KMS-11 (cell line): ENCODE results near the gene MATR3.
"Not testable (repeated sequence)": the region's sequence is repeated elsewhere in the genome, so short reads cannot be mapped to it uniquely, and the experiment has no call there.

Experiments
- H2AFZ ChIP-seq: fragments of 200-600 bp; sonication (generic); 2 replicates; pipeline ENCODE4 v1.6.1; 2016; ENCODE audit warnings: antibody characterized with exemption, mixed run types, low read depth
- H3K27ac ChIP-seq: fragments of 200-600 bp; sonication (generic); 2 replicates; pipeline ENCODE4 v1.6.1; 2016; ENCODE audit warnings: mild to moderate bottlenecking, mixed run types
- H3K27me3 ChIP-seq: fragments of 200-600 bp; sonication (generic); 2 replicates; pipeline ENCODE4 v1.6.1; 2017; ENCODE audit warnings: mild to moderate bottlenecking, low read depth, mixed run types, moderate library complexity; ENCODE audit not compliant: insufficient read depth
- H3K36me3 ChIP-seq: fragments of 200-600 bp; sonication (generic); 2 replicates; pipeline ENCODE4 v1.6.1; 2017; ENCODE audit warnings: mild to moderate bottlenecking, mixed run types; ENCODE audit not compliant: insufficient read depth
- H3K4me1 ChIP-seq: fragments of 200-600 bp; sonication (generic); 2 replicates; pipeline ENCODE4 v1.6.1; 2016; ENCODE audit warnings: mild to moderate bottlenecking, low read depth, mixed run types; ENCODE audit not compliant: poor library complexity, severe bottlenecking
- H3K4me2 ChIP-seq: fragments of 200-600 bp; sonication (generic); 2 replicates; pipeline ENCODE4 v1.7.0; 2016; ENCODE audit warnings: mild to moderate bottlenecking, mixed run types
- H3K4me3 ChIP-seq: fragments of 200-600 bp; sonication (generic); IDR thresholded peaks from 2 replicates; pipeline ENCODE4 v1.6.1; 2017; ENCODE audit warnings: low read depth, low read length, mixed read lengths; ENCODE audit not compliant: insufficient read depth
- H3K79me2 ChIP-seq: fragments of 200-600 bp; sonication (generic); 2 replicates; pipeline ENCODE4 v1.6.1; 2016; ENCODE audit warnings: low read depth, mixed run types; ENCODE audit not compliant: insufficient read depth
- H3K9ac ChIP-seq: fragments of 200-600 bp; sonication (generic); 2 replicates; pipeline ENCODE4 v1.6.1; 2016; ENCODE audit warnings: mild to moderate bottlenecking, mixed run types
- H4K20me1 ChIP-seq: fragments of 200-600 bp; sonication (generic); 2 replicates; pipeline ENCODE4 v1.6.1; 2016; ENCODE audit warnings: mild to moderate bottlenecking, mixed run types; ENCODE audit not compliant: insufficient read depth
- CTCF ChIP-seq: fragments of 200-600 bp; sonication (generic); conservative IDR thresholded peaks from 2 replicates; pipeline ENCODE4 v1.6.1; 2017; ENCODE audit warnings: low read depth, mild to moderate bottlenecking, antibody characterized with exemption, low read length, moderate library complexity, mixed read lengths

Gene MATR3

GRCh38 chr5:139306628-139307379 lies 13.3 kb downstream of the MATR3 start:
- peaks cover 86% of the 10 kb centered on the region for H3K4me1 ChIP-seq
- no peak for TF ChIP-seq CTCF

GRCh38 chr5:139308797-139309196 lies 15.3 kb downstream of the MATR3 start:
- H3K36me3 ChIP-seq = 0 out of 2 replicates have a peak, but pooled peaks cover 4% of the 10 kb centered on the region
- TF ChIP-seq CTCF = no peak
- no peak overlapping the region for H3K4me3 ChIP-seq
- no peaks in the 10 kb centered on the region for H3K27me3 ChIP-seq
- H3K27ac ChIP-seq = no peak overlapping the region
- H3K4me1 ChIP-seq = peaks cover 69% of the 10 kb centered on the region
- no peak overlapping the region for H3K9ac ChIP-seq
- no peak overlapping the region for H2AFZ ChIP-seq
- peaks cover 100% of the 10 kb centered on the region for H3K79me2 ChIP-seq
- H3K4me2 ChIP-seq = no peak overlapping the region
- peaks cover 91% of the 10 kb centered on the region for H4K20me1 ChIP-seq

More at GRCh38 chr5:139306628-139307379, 13.3 kb downstream of the MATR3 start:
- Histone ChIP-seq H3K4me3 (no peak overlapping the region), H2AFZ (no peak overlapping the region), H3K27me3 (no peaks in the 10 kb centered on the region), H3K27ac (no peak overlapping the region), H4K20me1 (peaks cover 93% of the 10 kb centered on the region), H3K9ac (no peak overlapping the region), H3K79me2 (peaks cover 100% of the 10 kb centered on the region), H3K4me2 (no peak overlapping the region), H3K36me3 (0 out of 2 replicates have a peak, but pooled peaks cover 4% of the 10 kb centered on the region)

GRCh38 chr5:139310715-139311186 lies 17.2 kb downstream of the MATR3 start:
- not testable (repeated sequence) for H3K9ac ChIP-seq, H3K27me3 ChIP-seq, H3K36me3 ChIP-seq, H3K27ac ChIP-seq, H3K4me2 ChIP-seq, H2AFZ ChIP-seq, H3K4me3 ChIP-seq
- Histone ChIP-seq H4K20me1 (peaks cover 91% of the 10 kb centered on the region), H3K79me2 (peaks cover 100% of the 10 kb centered on the region), H3K4me1 (peaks cover 64% of the 10 kb centered on the region)

- no peak for TF ChIP-seq CTCF
- peaks cover 83% of the 10 kb centered on the region for H4K20me1 ChIP-seq
- H2AFZ ChIP-seq = no peak overlapping the region
- H3K4me2 ChIP-seq = no peak overlapping the region
- H3K79me2 ChIP-seq = peaks cover 97% of the 10 kb centered on the region
- no peaks in the 10 kb centered on the region for H3K27me3 ChIP-seq
- H3K4me1 ChIP-seq = peaks cover 53% of the 10 kb centered on the region
- H3K9ac ChIP-seq = no peak overlapping the region
- no peak overlapping the region for H3K4me3 ChIP-seq
- no peak overlapping the region for H3K27ac ChIP-seq
- H3K36me3 ChIP-seq = peaks cover 20% of the 10 kb centered on the region; the same call in 1 of the 2 replicates
Measured at GRCh38 chr5:139312075-139312474, 18.5 kb downstream of the MATR3 start.

- peaks cover 97% of the 10 kb centered on the region for H3K79me2 ChIP-seq
- TF ChIP-seq CTCF = no peak
- no peaks in the 10 kb centered on the region for H3K27me3 ChIP-seq
- peaks cover 36% of the 10 kb centered on the region for H3K4me1 ChIP-seq
- H4K20me1 ChIP-seq = peaks cover 66% of the 10 kb centered on the region
- no peak overlapping the region for H3K9ac ChIP-seq
- peaks cover 21% of the 10 kb centered on the region; the same call in 1 of the 2 replicates for H3K36me3 ChIP-seq
- no peak overlapping the region for H3K4me2 ChIP-seq
- H3K27ac ChIP-seq = no peak overlapping the region
- H2AFZ ChIP-seq = no peak overlapping the region
- H3K4me3 ChIP-seq = no peak overlapping the region
Measured at GRCh38 chr5:139314276-139314675, 20.7 kb downstream of the MATR3 start.
